Iris pigment epithelial cell (primary cell): ENCODE results near the gene FMO1.
"Not testable (repeated sequence)": the region's sequence is repeated elsewhere in the genome, so short reads cannot be mapped to it uniquely, and the experiment has no call there.

Source experiments
- DNase-seq: peaks from one replicate; pipeline ENCODE4 v3.0.0-alpha.2; 2011; ENCODE audit warnings: low read depth

The FMO1 gene

DNA sequence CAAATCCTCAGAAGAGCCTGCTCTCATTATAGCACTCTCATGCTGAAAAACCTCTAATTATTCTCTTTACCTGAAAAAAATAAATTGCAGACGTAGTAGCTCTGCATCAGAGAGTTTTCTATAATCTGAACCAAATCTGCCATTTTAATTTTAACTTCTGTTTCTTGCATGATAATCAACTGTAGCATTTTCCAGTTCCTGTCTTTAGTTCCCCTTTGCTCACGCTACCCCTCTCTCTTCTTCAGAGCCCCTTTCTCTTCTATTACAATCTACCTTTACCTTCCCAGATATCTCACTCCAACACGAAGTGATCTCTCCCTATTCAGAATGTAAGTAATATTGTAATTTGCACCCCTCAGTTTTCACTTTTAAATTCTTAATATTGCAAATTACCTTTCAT, 31.4 kb downstream of the FMO1 start:
- no peak for DNase-seq

DNA sequence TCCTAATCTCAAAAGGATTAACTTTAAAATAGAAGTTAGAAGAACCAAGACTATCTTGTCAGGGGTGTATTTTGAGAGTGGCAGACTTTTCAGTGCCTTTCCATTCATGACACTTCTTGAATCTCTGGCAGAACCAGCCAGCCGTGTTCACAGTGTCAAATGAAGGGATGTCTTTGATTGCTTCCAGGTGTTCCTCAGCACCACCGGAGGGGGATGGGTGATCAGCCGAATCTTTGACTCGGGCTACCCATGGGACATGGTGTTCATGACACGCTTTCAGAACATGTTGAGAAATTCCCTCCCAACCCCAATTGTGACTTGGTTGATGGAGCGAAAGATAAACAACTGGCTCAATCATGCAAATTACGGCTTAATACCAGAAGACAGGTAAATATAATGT, 32.3 kb downstream of the FMO1 start:
- DNase-seq, result no peak

DNA sequence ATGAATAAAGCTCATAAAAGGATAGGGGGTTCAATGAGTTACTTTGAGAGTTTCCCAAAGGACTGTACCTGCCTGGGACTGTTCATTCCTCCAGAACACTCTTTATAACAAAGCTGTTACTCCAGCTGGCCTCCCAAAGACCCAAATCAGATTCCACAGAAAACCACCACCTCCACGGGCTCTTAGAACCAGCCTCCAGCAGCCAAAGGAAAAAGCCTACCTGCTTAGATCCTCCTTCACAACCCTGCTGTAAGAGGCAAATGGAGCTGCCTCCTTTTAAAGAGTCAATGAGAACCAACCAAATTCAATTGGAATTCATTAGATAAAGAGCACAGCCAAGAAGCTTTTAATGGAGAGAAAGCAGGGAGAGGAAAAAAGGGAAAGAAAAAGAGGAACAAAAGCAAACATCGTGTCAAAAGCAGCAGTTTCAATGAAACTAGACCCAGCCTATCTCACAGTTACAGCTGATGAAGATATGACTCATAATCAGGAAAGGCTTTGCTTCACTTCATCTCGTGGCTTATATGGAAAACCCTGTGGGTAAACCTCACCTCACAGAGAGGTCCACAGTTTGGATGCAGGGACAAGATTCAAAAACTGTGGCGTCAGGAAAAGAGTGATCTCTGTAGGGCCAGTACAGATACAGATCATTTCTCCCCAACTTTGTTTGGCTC, 37.9 kb downstream of the FMO1 start:
- DNase-seq, result peak; percentile 49

DNA sequence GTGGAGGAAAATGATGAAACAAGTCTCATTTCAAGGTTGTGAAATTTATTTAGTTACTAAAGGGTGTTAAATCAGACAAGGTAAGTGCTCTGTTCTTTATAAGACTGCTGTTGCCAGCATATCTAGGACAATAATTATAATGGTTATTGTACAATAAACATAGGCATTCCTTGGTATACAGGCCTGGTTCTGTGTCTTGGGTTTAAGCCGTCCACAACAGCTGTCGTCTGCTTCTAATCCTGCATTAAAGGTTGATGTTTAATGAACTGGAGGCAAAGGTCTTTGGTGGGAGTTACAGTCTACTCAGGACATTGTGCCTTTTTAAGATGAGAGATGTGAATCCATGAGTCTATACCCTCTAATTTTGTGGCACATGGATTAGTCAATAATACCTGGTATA, 42.3 kb downstream of the FMO1 start:
- no peak for DNase-seq

DNA sequence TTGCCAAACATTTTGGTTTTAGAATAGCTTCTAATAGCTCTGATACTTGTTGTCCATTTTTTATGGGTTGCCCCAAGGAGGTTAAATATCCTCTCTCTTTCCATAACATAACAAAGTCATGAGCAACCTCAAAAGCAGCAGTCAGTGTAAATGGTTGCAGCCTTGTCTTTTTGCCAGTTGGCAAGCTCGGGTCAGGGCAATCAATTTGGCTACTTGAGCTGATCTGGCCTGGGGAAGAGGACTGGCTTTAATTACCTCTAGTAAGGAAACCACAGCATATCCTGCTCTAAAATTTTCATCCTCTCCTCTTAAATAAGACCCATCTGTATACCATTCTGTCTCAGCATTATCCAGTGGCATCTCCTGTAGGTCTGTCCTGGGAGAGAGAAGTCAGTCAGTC, 44.5 kb downstream of the FMO1 start:
- DNase-seq, result no peak

DNA sequence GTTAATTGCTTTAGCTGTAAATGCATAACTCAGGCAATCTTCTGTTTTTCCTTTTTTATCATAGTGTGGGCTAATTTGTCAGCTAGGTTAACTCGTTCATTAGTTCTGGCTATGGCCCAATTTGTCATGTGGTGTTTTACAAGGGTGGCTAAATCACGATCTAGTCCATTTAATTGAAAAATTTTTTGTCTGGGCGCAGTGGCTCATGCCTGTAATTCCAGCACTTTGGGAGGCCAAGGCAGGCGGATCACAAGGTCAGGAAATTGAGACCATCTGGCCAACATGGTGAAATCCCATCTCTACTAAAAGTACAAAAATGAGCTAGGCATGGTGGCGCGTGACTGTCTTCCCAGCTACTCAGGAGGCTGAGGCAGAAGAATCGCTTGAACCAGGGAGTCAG, 47.1 kb downstream of the FMO1 start:
- not testable (repeated sequence) for DNase-seq

DNA sequence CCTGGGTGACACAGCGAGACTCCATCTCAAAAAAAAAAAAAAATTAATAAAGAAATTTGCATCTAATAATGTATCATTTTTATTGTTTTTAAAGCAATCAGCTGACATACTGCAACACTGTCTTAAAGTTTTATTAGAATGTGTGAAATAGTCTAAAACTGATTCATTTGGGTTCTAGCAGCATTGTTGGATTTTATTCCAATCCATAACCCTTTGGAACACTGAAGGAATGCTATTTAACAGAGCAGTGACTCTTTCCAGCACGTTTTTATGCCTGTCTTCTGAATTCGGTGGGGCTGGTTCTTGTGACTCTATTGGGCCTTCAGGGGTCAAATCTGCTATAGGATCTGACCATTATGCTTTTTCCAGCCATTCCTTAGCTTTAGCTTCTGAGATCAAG, 47.5 kb downstream of the FMO1 start:
- DNase-seq, result no peak

DNA sequence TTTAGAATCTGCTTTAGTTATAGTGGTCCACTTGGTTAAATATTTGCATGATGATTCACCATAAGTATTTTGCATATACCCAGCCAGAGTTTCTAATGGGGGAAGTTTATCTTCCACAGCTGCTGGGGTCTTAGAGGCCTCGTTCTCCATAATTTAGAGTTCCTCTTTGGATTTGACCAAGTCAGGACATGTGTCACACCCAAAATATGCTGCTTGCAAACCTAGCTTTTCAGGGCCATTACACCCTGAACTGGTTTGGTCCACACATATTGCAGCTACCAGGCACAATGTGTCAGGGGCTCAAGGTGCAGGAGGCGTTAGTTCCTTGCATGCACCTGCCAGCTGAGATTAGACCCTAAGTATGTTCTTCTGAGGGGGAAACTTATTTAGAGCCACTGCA, 48.6 kb downstream of the FMO1 start:
- DNase-seq, result no peak

DNA sequence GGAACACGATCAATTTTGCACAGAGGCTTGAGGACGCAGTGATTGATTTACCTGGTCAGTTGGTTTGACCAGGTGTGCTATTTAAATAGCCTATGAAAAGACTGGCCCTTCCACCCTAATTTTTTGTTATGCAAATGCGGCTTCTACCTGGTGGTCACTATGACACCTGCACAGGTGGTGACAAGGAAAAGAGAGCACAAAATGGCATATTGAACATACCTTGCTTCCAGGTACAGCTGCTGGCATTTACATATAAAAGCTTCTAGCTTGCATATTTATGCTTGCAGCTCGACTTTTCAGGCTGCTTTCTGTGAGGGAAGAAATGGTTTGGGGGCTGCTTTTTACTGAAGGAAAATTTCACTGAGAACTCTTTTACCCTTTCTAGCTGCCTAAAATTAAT, 50.4 kb downstream of the FMO1 start:
- DNase-seq, result no peak

DNA sequence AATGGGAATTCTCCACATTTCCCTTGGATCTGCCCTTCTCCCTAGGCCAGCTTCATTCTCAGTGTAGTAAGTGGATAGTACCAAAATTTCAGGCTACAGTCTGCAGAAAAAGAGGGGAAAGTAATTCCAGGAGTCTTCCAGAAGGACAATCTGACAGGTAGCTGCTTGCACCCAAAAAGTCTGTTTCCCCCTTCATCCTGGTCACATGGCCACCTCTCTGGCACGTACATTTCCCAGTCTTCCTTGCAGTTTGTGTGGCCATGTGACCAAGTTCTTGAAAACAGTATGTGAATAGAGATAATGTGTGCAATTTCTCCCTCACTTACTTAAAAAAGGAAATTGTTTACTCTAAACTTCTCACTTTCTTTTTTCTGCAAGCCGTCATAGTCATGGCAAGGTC, 51.0 kb downstream of the FMO1 start:
- DNase-seq, result no peak

DNA sequence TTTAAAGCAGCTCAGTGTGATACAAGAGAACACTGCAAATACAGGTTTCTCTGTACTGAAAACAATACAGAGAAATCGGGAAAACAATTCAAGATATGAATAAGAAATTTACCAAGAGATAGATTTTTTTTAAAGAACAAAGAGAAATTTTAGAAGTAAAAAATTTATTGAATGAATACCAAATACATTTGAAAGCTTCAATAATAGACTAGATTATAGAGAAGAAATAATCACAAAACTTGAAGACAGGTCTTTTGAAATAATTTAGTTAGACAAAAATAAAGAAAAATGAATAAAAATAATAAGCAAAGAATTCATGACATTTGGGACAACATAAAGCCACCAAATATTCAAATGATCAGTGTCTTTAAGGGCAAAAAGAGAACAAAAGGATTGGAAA, 52.1 kb downstream of the FMO1 start:
- DNase-seq, result no peak

DNA sequence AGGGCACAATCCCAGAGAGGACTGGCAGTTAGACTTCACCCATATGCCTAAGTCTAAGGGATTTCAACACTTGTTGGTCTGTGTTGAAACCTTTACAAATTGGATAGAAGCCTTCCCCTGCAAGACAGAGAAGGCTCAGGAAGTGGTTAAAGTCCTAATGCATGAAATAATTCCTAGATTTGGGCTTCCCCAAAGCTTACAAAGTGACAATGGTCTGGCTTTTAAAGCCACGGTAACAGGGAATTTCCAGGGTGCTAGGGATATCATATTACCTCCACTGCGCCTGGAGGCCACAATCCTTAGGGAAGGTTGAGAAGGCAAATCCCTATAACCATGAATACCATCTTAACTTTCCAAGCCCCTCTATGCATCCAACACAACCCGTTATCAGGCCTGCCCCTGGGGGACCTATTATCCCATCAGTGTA, 62.4 kb downstream of the FMO1 start:
- DNase-seq, result no peak

DNA sequence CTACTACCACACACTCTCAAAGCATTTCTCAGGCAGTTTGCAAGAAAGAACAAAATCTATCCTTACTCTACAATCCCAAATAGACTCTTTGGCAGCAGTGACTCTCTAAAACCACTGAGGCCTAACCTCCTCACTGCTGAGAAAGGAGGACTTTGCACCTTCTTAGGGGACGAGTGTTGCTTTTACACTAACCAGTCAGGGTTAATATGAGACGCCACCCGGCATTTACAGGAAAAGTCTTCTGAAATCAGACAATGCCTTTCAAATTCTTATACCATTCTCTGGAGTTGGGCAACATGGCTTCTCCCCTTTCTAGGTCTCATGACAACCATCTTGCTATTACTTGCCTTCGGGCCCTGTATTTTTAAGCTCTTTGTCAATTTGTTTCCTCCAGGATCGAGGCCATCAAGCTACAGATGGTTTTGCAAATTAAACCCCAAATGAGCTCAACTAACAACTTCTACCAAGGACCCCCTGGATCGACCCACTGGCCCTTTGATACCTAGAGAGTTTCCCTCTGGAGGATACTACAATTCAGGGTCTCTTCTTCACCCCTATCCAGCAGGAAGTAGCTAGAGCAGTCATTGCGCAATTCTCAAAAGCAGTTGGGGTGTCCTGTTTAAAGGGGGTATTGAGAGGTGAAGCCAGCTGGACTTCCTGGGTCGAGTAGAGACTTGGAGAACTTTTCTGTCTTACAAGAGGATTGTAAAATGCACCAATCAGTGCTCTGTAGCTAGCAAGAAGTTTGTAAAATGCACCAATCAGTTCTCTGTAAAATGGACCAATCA, 63.7 kb downstream of the FMO1 start:
- DNase-seq, result no peak

DNA sequence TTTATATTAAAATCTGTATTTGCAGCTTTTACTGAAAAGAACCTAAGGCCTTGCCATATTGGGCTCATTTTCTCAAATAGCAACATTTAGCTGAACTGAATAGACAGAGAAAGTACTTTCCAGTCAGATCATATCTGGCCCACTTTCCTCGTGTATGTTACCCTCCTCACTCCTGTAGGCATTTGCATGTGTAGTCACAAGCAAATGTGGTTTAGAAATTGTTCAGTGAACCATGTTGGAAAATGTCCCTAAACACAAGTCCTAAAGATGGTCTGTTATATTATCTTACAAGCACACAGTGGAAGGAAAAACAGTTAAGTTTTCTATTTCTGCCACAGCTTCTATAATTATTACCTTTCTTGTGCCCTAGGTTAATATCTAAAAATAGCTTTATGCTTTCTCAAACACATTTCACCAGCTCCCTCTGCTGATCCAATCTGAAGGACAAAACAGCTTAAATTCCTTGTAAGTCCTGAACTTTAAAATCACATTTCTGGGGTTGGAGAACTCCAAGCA, 65.1 kb downstream of the FMO1 start:
- DNase-seq, result no peak

DNA sequence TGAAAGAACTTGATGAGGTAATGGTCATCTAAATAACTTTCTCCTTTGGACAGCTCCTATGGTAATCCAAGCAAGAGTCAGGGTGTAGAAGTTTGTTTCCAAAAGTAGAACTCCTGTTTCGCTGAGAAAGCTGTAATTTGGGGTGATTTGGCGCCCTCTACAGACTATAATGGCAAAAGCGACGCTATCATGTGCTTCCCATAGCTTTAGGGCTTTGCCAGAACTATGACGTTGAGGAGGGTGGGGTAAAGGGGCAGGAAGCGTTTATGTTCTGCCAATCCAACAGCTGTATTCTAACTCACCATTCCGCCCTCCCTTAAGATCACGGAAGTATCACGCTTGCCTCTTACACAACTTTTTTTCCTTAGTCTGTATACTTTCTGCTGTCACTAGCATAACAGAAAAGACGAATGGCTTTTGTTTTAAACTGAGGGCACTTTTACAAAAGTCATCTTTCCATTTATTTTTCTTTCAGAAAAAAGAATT, 65.6 kb downstream of the FMO1 start, which contains the start of gene FMO4:
Gene FMO4, plus strand, starts transcription at position 349 of the 486 bp plus-strand sequence. CDS start 5,643 bp downstream, outside the sequence.
- peak; percentile 100 for DNase-seq

DNA sequence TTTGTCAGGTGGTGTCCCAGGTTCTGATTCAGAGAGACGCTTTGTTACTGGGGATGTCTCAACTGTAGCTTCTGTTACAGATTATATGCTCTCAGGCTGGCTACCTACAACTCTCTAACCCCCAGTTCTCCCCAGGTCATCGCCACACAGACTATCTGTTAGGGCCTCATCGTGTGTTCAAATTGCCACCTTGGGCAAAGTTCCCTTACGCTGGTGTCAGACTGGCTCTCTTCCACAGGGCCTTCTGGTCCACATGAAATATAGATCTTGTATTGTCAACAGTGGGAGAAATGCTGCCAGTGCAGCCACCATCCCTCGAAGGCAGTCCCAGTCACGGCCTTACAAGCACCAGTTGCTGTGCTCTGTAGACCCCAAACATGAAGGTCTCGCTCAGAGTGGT, 81.0 kb downstream of the FMO1 start:
- DNase-seq, result no peak

DNA sequence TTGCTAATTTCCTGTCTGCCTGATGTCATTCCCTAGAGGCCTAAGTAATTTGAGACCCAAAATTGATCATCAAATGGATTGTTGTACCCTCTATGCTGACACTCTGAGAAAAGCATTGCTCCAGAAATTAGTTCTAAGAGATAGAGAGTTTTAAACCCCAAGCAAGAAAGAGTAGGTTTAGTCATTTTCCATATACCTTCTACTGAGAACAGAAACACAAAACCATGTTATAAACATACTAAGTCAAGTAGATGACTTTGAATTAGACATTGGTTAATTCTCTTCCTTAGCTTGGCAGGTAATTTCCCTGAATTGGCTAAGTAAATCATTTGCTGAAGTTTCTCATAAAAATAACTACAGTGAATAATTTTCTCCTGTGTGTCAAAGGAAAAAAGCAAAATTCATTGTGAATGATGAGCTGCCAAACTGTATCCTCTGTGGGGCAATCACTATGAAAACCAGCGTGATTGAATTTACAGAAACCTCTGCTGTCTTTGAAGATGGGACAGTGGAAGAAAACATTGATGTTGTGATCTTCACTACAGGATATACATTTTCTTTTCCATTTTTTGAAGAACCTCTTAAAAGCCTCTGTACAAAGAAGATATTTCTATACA, 85.8 kb downstream of the FMO1 start:
- DNase-seq, result no peak
